TTC549 (cell line): Measurements from ENCODE around the gene ZNF619.
"Not testable (repeated sequence)": the region's sequence is repeated elsewhere in the genome, so short reads cannot be mapped to it uniquely, and the experiment has no call there.

ENCODE experiments used
- FAIRE-seq: peaks from 2 replicates; lab custom pipeline; 2012; peaks lifted over from hg19 to GRCh38; lab: Jason Lieb, UNC

Gene ZNF619

GRCh38 chr3:40476478-40477470 is at the start of gene ZNF619:
TSS of gene ZNF619 (plus strand) at chr3:40477122. CDS start at chr3:40477980, 858 bp downstream.
- no peak for FAIRE-seq

GRCh38 chr3:40432793-40433192 is 44.1 kb upstream of the ZNF619 start:
- FAIRE-seq: no peak

GRCh38 chr3:40437889-40438288 is 39.0 kb upstream of the ZNF619 start:
- FAIRE-seq: no peak

- no peak for FAIRE-seq
These were observed 31.9 kb upstream of the ZNF619 start for GRCh38 chr3:40445062-40445461.

GRCh38 chr3:40445880-40446279 is 31.0 kb upstream of the ZNF619 start:
- FAIRE-seq: no peak

GRCh38 chr3:40450438-40450837 is 26.5 kb upstream of the ZNF619 start:
- no peak for FAIRE-seq

- no peak for FAIRE-seq
These were observed 25.4 kb upstream of the ZNF619 start for GRCh38 chr3:40451551-40451950.

GRCh38 chr3:40452057-40452456 is 24.9 kb upstream of the ZNF619 start:
- no peak for FAIRE-seq

- no peak for FAIRE-seq
These were observed 24.4 kb upstream of the ZNF619 start for GRCh38 chr3:40452562-40452875.

GRCh38 chr3:40452876-40453730 is 23.8 kb upstream of the ZNF619 start:
- FAIRE-seq: peak; percentile 97

GRCh38 chr3:40453933-40454332 is 23.0 kb upstream of the ZNF619 start:
- FAIRE-seq: no peak

- FAIRE-seq: no peak
These were observed 21.6 kb upstream of the ZNF619 start for GRCh38 chr3:40455328-40455727.

GRCh38 chr3:40456279-40456939 is 20.5 kb upstream of the ZNF619 start:
- no peak for FAIRE-seq

- FAIRE-seq: no peak
These were observed 19.7 kb upstream of the ZNF619 start, which contains the start of gene RPL14 for GRCh38 chr3:40456940-40457823. TSS of gene RPL14 (plus strand) at chr3:40457339. CDS start at chr3:40457472, 133 bp downstream.

- no peak for FAIRE-seq
These were observed 18.4 kb upstream of the ZNF619 start for GRCh38 chr3:40458473-40458872.

- FAIRE-seq: not testable (repeated sequence)
These were observed 16.4 kb upstream of the ZNF619 start for GRCh38 chr3:40460481-40460880.

GRCh38 chr3:40461161-40461560 is 15.8 kb upstream of the ZNF619 start:
- no peak for FAIRE-seq

GRCh38 chr3:40462838-40463237 is 14.1 kb upstream of the ZNF619 start:
- FAIRE-seq: not testable (repeated sequence)

GRCh38 chr3:40463579-40463978 is 13.3 kb upstream of the ZNF619 start:
- FAIRE-seq: no peak

- no peak for FAIRE-seq
These were observed 12.4 kb upstream of the ZNF619 start for GRCh38 chr3:40464339-40465110.

GRCh38 chr3:40465111-40465407 is 11.9 kb upstream of the ZNF619 start:
- no peak for FAIRE-seq
